ENCODE measurements around the gene MAML3.
A peak's percentile ranks its signal among the peaks of the same experiment; 100 is the strongest.

The MAML3 gene

DNA sequence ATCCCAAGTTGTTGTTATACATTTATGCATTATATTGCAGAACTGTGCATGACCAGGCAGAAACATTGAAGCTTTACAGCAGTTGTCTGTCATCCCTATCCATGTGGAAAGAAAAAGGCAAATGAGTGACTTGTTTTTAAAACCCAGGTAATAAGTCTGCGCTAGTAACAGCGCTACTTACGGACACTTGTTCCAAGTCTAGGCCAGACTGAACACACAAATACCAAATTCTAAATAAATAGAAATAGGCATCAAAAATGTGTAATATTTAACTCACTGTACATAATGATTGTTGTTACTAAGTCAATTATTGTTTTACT is 548 bp upstream of the MAML3 start:
- DNase-seq, result no peak

DNA sequence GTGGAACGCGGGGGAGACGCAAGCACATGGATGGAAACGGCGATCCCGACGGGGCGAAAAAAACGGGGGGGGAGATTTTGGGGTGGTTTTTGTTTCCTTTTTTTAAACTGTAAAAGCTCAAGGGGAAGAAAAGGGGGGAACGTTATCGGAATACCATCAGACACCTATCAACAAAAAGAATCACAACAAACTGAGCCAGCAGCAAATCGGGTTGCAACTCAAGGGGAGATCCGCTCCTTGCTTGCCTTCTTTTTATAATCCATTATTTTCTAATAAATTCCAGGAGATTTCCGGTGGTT is 616 bp downstream of the MAML3 start:
- no peak for DNase-seq

DNA sequence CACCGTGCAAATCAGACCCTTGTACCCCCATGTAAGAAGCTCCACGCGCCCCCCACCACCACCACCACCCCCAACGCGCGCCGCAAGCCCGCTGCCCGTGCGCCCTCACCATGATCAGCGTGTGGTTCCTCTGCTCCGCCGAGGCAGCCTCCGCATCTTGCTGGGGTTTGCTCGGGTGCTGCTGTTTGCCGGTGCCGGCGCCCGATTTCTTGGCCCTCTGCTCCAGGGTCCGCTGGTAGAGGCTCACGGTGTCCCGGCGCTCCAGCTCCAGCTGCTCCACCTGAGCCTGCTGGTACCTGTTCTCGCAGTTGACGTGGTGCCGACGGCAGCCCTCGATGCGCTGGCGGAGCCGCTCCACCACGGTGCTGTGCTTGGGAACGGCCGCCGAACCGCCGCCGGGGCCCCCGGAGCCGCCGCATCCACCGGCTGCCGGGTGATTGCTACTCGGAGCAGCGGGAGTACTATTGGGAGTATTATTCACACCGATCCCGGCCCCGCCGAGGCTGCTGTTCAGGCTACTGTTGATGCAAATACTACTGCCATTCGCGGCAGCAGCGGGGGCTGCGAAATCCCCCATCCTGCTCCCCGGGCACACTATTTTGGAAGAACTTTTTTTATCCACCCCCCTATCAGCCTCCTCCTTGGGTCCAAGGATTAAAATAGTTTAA is 1.1 kb downstream of the MAML3 start:
- DNase-seq, result peak; percentile 50

DNA sequence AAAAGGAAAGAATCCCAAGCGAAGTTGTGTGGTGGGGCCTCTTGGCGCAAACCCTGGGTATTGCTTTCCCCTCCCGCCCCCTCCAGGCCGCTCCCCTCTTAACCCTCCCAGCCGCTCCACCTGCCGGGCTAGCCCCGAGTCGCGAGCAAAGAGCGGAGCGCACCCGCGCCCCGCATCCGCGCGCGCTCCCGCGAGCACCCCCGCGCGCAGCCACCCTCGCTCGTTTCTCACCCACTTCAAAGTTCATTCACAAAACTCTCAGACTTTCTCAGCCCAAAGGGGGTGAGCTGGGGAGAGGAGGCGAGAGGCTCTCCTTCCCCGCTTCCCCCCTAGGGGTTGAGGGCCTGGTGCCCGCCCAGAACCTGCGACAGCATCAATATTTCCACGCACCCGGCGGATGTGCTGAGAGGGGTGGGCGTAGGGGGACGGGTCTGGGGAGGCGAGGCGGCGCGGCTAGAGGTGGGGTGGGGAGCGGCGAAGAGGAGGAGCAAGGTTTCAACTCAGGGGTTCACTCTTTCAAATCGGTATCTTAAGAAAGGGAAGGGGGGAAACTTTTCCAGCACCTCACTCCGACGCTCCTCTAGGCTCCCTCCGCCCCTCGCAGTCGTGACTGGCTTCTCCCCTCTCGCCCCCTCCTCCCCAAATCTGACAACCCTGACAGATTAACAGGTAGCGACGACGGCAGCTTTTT is 1.8 kb downstream of the MAML3 start:
- DNase-seq, result peak; percentile 77

DNA sequence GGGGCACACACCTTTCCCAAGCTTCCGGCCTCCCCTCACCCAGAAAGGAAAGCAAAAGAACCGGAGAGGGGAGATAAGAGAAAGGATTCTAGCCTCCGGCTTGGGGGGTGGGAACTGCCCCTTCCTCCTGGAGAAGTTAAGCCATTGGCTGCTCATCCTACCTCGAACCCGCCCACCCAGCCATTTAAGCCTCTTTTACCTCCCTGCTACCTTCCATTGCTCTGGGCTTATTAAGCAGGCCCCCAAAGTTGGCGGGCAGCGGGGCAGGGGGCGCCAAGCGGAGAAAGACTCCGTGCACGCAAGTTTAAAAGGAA is 2.3 kb downstream of the MAML3 start:
- DNase-seq, result peak; percentile 96

DNA sequence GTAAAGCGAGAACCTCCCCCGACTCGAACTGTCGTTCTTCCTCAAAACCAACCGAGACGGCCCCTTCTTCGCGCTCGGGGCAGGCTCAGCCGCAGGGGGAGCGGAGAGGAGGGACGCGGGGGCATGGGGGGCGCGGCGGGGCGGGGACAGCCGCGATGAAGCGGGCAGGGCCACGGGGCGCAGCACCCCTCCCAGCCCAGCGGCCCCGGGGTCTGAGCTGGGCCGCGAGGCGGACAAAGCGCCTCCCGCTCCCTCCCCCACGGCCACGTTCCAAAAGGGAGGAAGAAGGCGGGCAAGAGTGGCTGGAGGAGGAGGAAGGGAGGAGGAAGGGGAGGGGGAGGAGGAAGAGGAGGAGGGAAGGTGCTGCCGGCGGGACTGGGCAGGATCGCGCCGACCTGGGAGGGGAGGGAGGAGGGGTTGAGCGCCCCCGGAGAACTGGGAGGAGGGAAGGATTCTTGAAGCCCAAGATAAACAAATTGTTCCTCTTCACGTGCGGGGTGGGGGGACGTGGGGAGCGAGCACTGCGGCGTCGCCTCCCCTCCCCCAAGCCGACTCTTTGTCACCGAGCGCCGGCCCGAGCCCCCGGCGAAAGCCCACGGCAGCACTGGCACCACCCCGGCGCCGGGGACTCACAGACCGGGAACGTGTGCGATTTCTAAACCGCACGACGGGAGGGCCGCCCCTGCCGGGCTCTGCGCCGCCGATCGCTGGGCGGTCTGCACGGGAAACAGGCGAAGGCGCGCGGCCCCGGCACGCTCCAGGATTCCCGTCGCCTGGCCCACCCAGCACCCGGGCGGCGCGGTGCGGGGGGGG is 2.9 kb downstream of the MAML3 start:
- DNase-seq, result peak; percentile 96

DNA sequence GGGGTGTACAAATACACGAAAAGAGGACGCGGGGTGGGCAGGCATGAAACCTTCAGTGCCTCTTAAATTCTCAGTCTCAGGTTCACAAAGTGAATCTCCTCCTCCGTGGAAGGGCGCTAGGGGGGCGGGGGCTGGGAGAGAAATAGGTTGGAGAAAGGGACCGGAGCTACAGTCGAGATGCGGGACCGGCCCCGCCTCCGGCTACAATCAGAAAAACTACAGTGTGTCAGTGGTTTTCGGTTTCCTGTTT is 3.4 kb downstream of the MAML3 start:
- no peak for DNase-seq

DNA sequence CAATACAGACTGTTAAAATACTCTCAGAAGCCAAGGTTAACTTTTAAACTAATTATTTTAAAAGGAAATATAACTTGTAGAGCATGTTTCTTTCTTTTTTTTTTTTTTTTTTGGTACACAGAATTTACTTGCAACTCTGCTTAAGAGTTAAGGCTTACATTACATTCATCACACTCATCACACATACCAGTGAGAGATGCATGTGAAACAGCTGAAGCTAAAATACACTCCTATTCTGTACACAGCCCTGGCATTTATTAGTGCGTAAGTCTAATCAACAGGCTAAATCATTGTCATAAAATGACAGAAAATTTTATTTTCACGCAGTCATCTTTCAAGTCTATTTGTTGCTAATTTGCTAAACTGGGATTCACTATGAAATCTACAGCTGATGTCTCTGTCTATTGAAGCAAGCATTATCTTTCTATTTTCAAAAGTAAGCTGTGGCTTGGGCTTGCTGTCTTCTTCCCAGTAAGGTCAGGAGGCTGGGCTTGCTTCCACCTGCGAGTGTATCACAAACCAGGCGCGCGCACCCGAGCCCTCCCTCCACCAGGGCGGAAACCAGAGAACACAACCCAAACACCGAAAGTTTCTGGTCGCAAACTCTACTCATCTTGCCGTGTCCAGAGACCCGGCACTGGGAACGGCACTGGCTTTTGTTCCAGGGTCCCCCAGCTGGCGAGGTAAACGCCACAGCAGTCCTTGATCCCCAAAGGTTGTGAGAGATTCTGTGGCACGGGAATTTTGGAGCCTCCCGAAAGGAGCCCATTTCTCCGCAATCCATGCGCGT is 3.9 kb downstream of the MAML3 start:
- DNase-seq, result peak; percentile 82

DNA sequence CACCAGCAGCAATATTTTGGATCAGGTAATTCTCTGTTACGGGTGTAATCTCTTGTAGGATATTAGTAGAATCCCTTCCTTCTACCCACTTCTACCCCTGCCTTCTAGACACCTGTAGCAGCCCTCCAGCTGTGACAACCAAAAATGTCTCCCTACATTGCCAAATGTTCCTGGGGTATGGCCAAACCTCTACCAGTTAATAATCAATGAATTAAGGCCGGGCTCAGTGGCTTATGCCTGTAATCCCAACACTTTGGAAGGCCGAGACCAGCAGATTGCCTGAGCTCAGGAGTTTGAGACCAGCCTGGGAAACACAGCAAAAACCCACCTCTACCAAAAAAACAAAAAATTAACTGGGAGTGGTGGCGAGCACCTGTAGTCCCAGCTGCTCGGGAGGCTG is 9.9 kb downstream of the MAML3 start:
- no peak for DNase-seq

DNA sequence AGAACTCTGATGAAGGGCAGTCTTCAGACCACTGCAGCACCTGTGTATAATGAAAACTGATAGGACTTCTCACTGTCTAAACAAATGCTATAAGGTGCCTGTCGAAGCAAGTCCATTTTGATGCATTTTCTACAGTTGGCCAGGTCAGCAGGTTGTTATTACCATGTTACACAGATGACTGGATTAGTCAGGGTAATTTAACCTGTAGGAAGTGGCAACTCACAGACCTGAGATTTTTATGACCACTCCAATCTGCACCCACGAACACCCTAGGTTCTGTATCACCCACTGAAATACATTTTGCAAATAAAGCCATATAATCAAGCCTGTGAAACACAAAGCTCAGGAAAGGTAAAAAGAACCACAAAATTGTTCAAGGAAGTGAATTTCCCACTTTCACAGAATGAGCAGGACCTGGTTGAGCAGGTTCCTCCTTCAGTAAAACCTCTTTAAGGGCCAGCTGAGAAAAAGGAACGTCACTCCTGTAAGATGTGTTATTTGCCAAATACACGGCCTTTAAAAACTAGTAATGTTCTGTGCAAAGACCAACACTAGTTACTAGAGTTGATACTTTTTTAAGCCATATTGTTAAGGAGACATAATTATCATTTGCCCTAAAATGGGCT is 12.7 kb downstream of the MAML3 start:
- peak; percentile 52 for DNase-seq

DNA sequence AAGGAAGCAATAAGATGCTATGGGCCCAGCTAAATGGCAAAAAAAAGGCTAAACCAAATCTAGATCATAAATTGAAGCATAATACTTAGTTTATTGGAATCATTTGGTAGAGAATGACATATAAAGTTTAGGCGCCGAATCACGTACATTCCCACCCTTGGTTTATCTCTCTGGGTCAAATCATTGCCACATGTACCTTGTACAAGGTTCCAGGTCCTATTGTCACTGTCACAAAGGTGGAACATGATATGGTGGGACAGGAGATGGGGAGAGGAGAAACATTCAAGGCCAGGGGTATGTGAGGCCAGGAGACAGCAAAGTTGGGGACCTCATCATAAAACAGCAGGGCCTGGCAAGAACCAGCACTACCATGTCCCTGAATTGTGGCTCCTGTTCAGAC is 13.4 kb downstream of the MAML3 start:
- DNase-seq, result no peak

DNA sequence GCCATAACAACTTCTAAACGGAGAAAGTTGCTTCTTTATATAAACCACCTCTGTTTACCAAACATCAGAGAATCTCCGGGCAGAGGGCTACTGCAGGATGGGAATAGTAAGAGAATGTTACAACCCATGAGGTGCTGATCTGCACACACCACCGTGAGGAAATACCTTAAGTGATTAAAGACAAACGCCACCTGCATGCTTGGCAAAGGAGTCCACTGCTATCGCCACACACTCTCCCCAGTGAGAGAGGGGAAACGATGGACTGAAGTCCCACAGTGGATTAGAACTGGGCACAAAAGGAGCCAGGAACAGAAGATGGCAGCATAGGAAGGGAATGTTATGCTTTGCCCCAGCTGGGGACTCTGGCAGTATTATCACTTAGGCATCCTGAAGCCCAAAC is 15.6 kb downstream of the MAML3 start:
- DNase-seq, result no peak

DNA sequence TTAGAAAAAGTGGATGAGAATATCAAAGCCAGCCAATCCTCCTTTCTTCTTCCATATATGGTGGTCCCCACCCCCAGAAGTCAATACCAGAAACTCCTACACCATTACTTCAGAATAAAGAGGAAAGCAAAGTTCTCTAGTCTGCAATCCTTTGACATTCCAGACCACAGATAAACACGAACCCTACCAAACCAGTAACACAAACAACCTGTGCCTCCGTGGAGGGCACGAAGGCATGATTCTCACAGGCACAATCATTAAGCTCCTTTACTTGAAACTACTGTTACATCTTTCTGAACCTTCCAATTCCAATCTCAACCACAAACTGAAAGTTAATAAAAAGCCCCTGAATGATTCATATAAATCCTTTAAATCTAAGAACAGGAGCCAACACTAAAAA is 16.3 kb downstream of the MAML3 start:
- no peak for DNase-seq

DNA sequence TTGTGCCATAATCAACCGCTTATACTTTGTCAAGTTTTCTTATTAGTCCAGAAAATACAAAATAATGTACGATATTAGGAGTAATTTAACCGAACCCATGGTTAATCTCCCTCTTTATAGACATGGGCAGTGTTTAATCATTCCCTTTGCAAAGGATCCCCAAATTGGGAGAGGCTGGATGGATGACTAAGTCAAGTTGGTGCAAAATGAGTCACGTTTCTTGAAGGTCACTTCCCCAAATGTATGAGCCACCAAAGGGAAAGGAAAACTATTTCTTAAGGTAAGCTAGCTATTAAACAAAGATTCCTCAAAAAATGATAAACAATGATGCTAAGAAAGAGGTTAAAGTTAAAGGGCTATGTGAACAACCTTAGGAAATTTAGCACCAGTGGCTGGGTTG is 17.5 kb downstream of the MAML3 start:
- no peak for DNase-seq

DNA sequence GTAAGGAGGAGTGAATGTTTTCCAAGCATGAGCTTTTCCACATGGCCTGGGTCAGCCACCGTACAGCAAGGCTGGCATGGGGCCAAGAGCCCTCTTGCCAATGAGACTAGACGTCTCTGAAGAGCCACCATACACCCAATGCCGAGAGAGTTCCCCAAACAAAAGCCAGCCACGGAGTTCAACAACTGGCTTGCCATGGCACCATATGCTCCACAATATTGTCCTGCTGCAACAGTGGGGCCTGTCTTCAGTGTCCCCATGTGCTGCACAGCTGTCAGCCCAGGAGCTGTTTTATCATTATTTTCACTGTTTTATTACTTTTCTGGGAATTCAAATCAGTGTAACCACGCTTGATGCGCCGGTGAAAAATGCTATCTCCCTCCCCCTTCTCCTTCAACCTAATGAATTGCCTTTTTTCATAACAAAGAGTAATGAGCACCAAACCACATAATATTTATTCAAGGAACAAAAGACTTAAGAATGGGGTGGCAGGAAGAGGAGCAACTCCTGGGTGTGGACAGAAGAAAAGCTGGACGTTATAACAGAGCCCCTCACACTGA is 18.4 kb downstream of the MAML3 start:
- DNase-seq, result peak; percentile 84

DNA sequence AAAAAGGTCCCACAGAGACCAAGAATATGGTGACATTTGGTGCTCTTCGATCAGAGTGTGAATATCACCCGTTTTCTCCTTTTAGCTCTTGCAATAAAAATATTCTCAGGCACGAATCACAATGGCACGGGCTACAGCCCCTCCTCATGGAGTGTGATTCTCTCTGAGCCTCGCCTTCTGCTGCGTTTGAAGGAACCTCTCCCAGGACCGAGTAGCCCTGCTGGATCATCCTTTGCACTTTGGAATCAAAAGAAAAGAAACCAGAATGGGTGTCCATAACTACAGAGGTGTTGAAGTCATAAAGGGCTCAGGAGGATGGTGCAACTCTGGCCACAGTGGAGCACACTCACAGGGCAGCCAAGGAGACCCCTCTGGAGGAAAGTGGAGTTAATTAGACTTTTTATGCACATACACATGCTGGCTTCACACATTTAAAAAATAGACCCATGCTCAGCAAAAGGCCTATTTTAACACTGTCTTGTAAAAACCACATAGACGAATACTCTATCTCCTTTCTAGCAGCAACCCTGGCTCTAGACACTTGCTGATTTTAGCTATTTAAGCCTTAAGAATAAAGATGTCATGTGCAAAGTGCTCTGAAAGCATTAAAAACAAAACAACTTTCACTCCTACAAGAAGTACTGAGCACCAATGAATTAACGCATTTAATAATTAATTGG is 19.1 kb downstream of the MAML3 start:
- no peak for DNase-seq

DNA sequence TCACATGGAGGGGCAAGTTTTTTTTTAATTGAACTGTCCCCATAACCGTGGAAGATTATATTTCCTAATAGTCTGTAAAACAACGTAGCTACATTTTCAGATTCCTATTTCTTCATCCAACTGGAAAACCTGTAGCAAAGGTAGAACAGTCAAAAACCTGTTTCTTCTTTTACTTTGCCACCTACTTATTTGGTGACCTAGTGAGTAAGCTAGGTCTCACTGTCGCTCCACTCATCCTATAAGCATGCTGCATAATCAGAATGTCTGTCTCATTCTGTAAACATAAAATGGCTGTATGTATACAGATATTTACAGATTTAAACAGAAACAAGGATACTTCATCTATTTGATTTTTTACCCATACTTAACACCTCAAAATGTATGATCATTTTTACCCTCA is 20.4 kb downstream of the MAML3 start:
- no peak for DNase-seq

DNA sequence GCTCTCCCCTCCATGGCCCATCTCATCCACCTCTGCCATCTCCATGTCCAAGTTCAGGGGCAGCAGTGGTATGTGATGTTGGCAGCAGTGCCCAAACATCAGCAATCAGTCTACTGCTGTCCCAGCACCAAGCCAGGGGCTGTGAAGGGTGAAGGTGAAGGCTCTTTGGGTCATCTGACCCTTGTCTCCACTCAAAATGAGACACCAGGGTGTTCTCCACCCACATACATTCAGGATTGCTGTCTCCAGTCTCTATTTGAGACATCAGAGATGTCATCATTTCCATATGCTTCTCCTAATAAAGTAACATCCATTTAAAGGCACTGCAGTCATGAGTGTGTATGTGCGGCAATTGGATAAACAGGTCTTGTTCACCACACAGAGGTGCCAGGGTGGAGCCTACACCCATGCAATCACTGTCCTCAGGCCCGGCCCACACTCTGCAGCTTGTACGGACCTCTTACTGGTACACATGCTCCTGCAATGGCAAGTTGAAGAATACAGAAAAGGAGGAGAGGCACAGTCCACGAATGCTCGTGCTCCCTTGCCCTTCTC is 22.2 kb downstream of the MAML3 start:
- DNase-seq, result no peak

DNA sequence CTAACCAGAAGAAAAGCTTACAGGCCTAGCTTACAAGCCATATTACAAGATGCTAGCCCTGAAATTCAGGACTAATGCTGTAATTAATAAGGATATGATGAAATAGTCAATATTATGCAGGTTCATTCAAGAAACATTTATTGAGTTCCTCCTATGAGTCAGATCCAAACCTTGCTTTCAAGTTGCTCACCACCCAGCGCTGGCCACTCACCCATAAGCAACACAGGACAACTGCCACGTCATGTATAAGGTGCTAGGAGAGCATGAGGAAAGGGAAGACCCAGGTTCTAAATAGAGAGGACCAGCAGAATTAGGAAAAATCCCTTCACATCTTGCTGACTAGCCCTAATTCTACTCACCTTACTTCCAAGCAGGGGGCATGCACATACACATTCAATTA is 23.3 kb downstream of the MAML3 start:
- no peak for DNase-seq

DNA sequence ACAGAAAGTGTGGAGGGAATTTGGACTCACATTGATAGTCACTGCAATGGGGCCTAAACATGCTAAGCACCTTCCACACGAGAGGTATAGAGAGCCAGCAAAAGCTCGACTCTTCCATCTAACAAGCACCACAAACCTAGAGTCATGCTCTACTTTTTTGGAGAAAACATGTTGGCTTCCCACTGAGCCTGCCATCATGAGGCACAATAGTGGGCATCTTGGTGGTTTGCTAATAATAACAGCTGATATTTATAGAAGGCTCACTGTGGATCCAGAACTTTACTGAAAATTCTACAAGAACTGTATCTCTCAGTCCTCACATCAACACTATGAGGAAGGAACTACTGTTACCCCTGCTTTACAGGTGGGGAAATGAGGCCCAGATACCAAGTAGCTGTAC is 26.6 kb downstream of the MAML3 start:
- DNase-seq, result no peak

DNA sequence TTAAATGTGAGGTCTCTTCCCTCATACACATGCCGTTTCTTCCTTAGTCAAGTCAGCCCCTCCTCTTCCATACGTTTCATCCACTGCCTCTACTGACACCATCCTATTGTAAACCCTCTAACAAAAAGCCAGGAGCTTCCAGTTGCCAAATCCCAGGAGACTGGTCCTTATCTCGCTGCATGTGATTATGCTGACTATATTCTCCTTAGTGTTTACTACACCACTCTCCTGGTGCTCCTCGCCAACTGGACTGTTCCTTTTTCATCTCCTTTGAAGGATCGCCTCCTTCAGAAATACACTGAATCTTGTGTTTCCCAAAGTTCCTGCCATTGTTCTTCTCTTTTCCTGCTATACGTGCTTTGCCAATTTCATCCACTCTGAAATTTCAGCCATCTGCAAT is 27.7 kb downstream of the MAML3 start:
- no peak for DNase-seq

DNA sequence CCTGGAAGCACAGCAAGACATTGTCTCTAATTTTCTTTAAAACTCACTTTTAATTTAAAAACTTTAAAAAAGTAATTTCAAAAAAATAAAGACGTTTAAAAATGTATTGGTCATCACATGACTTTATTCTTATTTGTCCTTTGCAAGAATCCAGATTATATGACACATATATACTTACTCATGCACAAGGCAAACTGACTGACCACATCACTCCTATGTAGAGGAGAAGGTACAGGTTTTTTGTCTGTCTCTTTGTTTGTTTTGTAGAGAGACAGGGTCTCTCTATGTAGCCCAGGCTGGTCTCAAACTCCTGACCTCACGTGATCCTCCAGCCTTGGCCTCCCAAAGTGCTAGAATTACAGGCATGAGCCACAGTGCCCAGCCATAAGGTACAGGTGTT is 28.6 kb downstream of the MAML3 start:
- no peak for DNase-seq

Measured in NCI-H146 (cell line).